NCI-H460 (cell line): ENCODE results near the gene CTBS. TPM values are rescaled to one million over a fixed set of nuclear protein-coding genes. Genes with fewer than 3 reads are reported as not detected.
A peak's percentile ranks its signal among the peaks of the same experiment; 100 is the strongest.
"Not testable (repeated sequence)": the region's sequence is repeated elsewhere in the genome, so short reads cannot be mapped to it uniquely, and the experiment has no call there.

Experiments
- DNase-seq: peaks from one replicate; pipeline ENCODE4 v3.0.0-alpha.2; 2016; ENCODE audit warnings: low read depth; ENCODE audit errors: extremely low read depth
- polyA plus RNA-seq: library from polyadenylated mRNA; depleted of rRNA; stranded (reverse); fragments of >200 nt; gene quantifications from 2 replicates; pipeline ENCODE4 v1.2.3, GENCODE V29; 2014; cell fraction: nucleus; rRNA removed
- total RNA-seq: library from RNA; depleted of rRNA; stranded (reverse); fragments of >200 nt; shearing (Covaris generic); gene quantifications from 2 replicates; pipeline ENCODE4 v1.2.3, GENCODE V29; 2014; rRNA removed

The CTBS gene
- 26.4 and 29.7 TPM in 2 replicates for total RNA-seq
- 8.2 and 8.4 TPM in 2 replicates for polyA plus RNA-seq

- DNase-seq, result peak; percentile 76
Observed at GRCh38 chr1:84573967-84574842, at the start of gene CTBS. CTBS (minus strand) TSS chr1:84574440; CDS start chr1:84574415, 25 bp downstream.

GRCh38 chr1:84621553-84621952 is 47.3 kb upstream of the CTBS start:
- DNase-seq, result no peak

GRCh38 chr1:84620720-84621313 is 46.6 kb upstream of the CTBS start:
- peak; percentile 61 for DNase-seq

- DNase-seq, result no peak
Observed at GRCh38 chr1:84619383-84620102, 45.3 kb upstream of the CTBS start.

GRCh38 chr1:84617349-84617748 is 43.1 kb upstream of the CTBS start:
- no peak for DNase-seq

GRCh38 chr1:84615790-84616189 is 41.5 kb upstream of the CTBS start:
- no peak for DNase-seq

GRCh38 chr1:84613887-84614286 is 39.6 kb upstream of the CTBS start:
- DNase-seq, result no peak

GRCh38 chr1:84613026-84613425 is 38.8 kb upstream of the CTBS start:
- no peak for DNase-seq

- DNase-seq, result no peak
Observed at GRCh38 chr1:84611796-84612195, 37.6 kb upstream of the CTBS start.

GRCh38 chr1:84611091-84611490 is 36.9 kb upstream of the CTBS start:
- no peak for DNase-seq

- no peak for DNase-seq
Observed at GRCh38 chr1:84606977-84607376, 32.7 kb upstream of the CTBS start.

- no peak for DNase-seq
Observed at GRCh38 chr1:84605157-84605556, 30.9 kb upstream of the CTBS start.

- no peak for DNase-seq
Observed at GRCh38 chr1:84603941-84604830, 29.9 kb upstream of the CTBS start.

GRCh38 chr1:84603223-84603622 is 29.0 kb upstream of the CTBS start:
- DNase-seq, result no peak

GRCh38 chr1:84600796-84601195 is 26.6 kb upstream of the CTBS start:
- DNase-seq, result no peak

- DNase-seq, result no peak
Observed at GRCh38 chr1:84598846-84599741, 24.9 kb upstream of the CTBS start.

- DNase-seq, result no peak
Observed at GRCh38 chr1:84598418-84598817, 24.2 kb upstream of the CTBS start.

- DNase-seq, result no peak
Observed at GRCh38 chr1:84597011-84597410, 22.8 kb upstream of the CTBS start.

GRCh38 chr1:84594959-84595358 is 20.7 kb upstream of the CTBS start:
- DNase-seq, result not testable (repeated sequence)
